Activated CD8-positive, alpha-beta T cell treated with anti-CD3 and anti-CD28 coated beads for 36 hours (primary cell): ENCODE data around the gene FPR2. TPM values are rescaled to one million over a fixed set of nuclear protein-coding genes. Genes with fewer than 3 reads are reported as not detected.

Source experiments
- ATAC-seq: fragments of 200-7000 bp; cut with Tn5 transposase; one replicate; pipeline ENCODE4 v1.10.0; 2021; ENCODE audit warnings: mild to moderate bottlenecking, moderate library complexity
- CTCF ChIA-PET: fragments of 350-600 bp; sonication (Branson Sonifier 250); formaldehyde crosslinking; loops from one replicate; lab custom pipeline; 2021; ENCODE audit warnings: antibody characterized with exemption; lab: Charles Lee
- POLR2A ChIA-PET: fragments of 350-600 bp; sonication (Branson Sonifier 250); formaldehyde crosslinking; loops from one replicate; lab custom pipeline; 2021; ENCODE audit warnings: antibody characterized with exemption; lab: Charles Lee
- DNase-seq: peaks from one replicate; pipeline ENCODE4 v3.0.0-alpha.2; 2020
- H3K27ac Mint-ChIP-seq: one replicate; pipeline ENCODE4 v1.8.0; 2021; ENCODE audit warnings: mild to moderate bottlenecking, mixed read lengths
- H3K27me3 Mint-ChIP-seq: one replicate; pipeline ENCODE4 v1.8.0; 2021; ENCODE audit warnings: mixed read lengths
- H3K36me3 Mint-ChIP-seq: one replicate; pipeline ENCODE4 v1.8.0; 2021; ENCODE audit warnings: low read depth, mixed read lengths
- H3K4me1 Mint-ChIP-seq: one replicate; pipeline ENCODE4 v1.8.0; 2021; ENCODE audit warnings: low read depth, mixed read lengths
- H3K4me3 Mint-ChIP-seq: one replicate; pipeline ENCODE4 v1.8.0; 2021; ENCODE audit warnings: mild to moderate bottlenecking, moderate library complexity, mixed read lengths
- H3K9me3 Mint-ChIP-seq: one replicate; pipeline ENCODE4 v1.8.0; 2021; ENCODE audit warnings: mixed read lengths
- CTCF ChIP-seq: fragments of 200-600 bp; IDR thresholded peaks from one replicate; pipeline ENCODE4 v1.8.0; 2022; ENCODE audit warnings: antibody characterized with exemption, mild to moderate bottlenecking
- intact Hi-C: fragments of 100-400 bp; cut with micrococcal nuclease; formaldehyde crosslinking; loops from one replicate; pipeline ENCODE4 v1.10.0; 2022
- total RNA-seq, 2 experiments: library from RNA; stranded (reverse); gene quantifications; one replicate each; pipeline ENCODE4 v1.2.3, GENCODE V29; 2021

Gene FPR2
- total RNA-seq, 2 experiments from 2014 or later, result not detected

GRCh38 chr19:51807925-51808324, 46.9 kb downstream of the FPR2 start:
- no peak overlapping the region for H3K4me3 Mint-ChIP-seq
- DNase-seq, result no peak
- H3K27ac Mint-ChIP-seq, result no peak overlapping the region
- peaks cover 16% of the 10 kb centered on the region for H3K9me3 Mint-ChIP-seq
- no peaks in the 10 kb centered on the region for H3K36me3 Mint-ChIP-seq
- H3K4me1 Mint-ChIP-seq, result no peaks in the 10 kb centered on the region
- CTCF ChIA-PET, result no interaction called here
- intact Hi-C loops, result no loop called here
- no peak for ATAC-seq
- POLR2A ChIA-PET, result no interaction called here
- TF ChIP-seq CTCF, result no peak
- no peaks in the 10 kb centered on the region for H3K27me3 Mint-ChIP-seq

GRCh38 chr19:51808333-51808986, 47.5 kb downstream of the FPR2 start:
- ATAC-seq (no peak), DNase-seq (no peak)
- Mint-ChIP-seq H3K4me3 (no peak overlapping the region), H3K4me1 (no peaks in the 10 kb centered on the region), H3K27me3 (no peaks in the 10 kb centered on the region), H3K27ac (no peak overlapping the region), H3K36me3 (no peaks in the 10 kb centered on the region), H3K9me3 (peaks cover 12% of the 10 kb centered on the region)
- CTCF ChIA-PET, result interaction anchor here (1.2 kb wide), 1 partner anchor 31 kb away, joined by 3 read pairs; no protein-coding TSS in a partner anchor
- TF ChIP-seq CTCF, result no peak
- POLR2A ChIA-PET, result no interaction called here
- intact Hi-C loops, result no loop called here

GRCh38 chr19:51809787-51810186, 48.8 kb downstream of the FPR2 start:
- peaks cover 16% of the 10 kb centered on the region for H3K9me3 Mint-ChIP-seq
- no peak for TF ChIP-seq CTCF
- POLR2A ChIA-PET, result no interaction called here
- no peaks in the 10 kb centered on the region for H3K27me3 Mint-ChIP-seq
- no peaks in the 10 kb centered on the region for H3K36me3 Mint-ChIP-seq
- H3K4me3 Mint-ChIP-seq, result no peak overlapping the region
- CTCF ChIA-PET, result interaction anchor here (1.2 kb wide), 1 partner anchor 32 kb away, joined by 3 read pairs; no protein-coding TSS in a partner anchor
- no peak for ATAC-seq
- no peak for DNase-seq
- intact Hi-C loops, result no loop called here
- H3K27ac Mint-ChIP-seq, result no peak overlapping the region
- no peaks in the 10 kb centered on the region for H3K4me1 Mint-ChIP-seq

- H3K27ac Mint-ChIP-seq, result no peak overlapping the region
- CTCF ChIA-PET, result no interaction called here
These were observed 49.2 kb downstream of the FPR2 start for GRCh38 chr19:51810223-51810622.

More at GRCh38 chr19:51810223-51810622, 49.2 kb downstream of the FPR2 start:
- Mint-ChIP-seq H3K9me3 (peaks cover 16% of the 10 kb centered on the region), H3K27me3 (no peaks in the 10 kb centered on the region), H3K4me1 (no peaks in the 10 kb centered on the region), H3K4me3 (no peak overlapping the region), H3K36me3 (no peaks in the 10 kb centered on the region)
- TF ChIP-seq CTCF, result no peak
- intact Hi-C loops, result no loop called here
- no peak for ATAC-seq
- POLR2A ChIA-PET, result no interaction called here
- DNase-seq, result no peak
